HG03558 (cell line): ENCODE measurements around the gene PPARGC1A.

Experiments used
- ATAC-seq: cut with Tn5 transposase; IDR thresholded peaks from one replicate; pipeline ENCODE4 v1.9.1; 2021; ENCODE audit warnings: moderate number of reproducible peaks; ENCODE audit not compliant: unreplicated experiment; ENCODE audit errors: extremely low read depth

Gene PPARGC1A

DNA sequence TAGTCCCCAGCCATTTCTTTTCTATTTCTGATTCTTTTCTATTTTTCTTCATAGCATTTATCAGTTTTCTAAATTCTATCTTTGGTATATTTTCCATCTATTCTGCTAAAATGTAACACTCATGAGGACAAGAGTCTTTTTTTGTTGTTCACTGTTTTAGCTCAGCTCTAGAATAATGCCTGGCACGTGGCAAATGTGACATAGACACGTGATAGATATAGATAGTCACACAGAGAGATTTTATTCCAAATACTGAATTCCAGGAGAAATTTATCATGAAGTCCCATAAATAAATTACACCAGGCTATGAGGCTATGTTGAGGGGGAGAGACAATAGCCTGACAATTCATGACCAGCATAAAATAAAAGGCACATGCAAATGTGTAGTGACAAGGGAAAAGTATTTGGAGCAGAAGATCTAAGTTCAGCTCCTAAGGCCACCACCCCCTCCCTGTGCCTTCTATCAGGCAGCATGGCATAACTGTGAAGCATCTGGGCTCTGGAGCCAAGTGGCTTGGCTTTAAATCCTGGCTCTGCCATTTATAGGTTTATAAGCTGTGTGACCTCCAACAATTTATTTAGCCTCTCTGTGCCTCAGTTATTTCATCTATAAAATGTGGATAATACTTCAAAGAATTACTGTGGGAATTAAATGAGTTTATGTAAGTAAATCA lies 25.7 kb upstream of the PPARGC1A start:
- ATAC-seq, result no peak

DNA sequence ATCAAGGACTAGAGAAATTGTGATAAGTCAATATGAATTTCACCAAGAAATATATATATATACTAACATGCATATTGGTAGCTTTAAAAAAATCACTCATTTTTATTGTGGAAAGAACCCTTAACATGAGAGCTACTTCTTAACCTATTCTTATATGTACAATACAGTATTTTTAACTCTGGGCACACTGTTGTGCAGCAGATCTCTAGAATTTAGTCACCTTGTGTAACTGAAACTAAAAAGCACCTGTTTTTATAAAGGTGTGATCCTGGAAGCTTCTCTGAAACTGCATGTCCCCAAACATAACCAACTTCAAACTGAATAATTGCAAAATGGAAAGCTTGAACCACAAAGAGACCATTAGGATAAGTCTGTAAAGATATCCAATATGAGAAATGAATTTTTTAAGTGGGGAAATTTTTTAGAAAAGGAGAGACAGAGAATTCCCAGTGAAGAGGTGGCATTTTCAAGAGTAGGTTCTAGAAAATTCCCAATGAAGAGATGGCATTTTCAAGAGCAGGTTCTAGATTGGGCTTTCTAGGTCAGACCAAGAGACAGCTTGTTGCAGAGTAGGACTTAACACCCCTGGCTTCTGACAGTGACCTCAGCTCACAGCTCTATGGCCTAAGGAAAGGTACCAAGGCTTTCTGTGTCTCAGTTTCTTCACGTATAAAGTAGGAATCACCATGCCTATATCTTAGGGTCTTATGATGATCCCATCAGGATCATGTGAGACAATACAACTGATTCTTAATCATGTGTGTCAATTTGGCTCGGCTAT lies 22.0 kb upstream of the PPARGC1A start:
- ATAC-seq, result no peak

DNA sequence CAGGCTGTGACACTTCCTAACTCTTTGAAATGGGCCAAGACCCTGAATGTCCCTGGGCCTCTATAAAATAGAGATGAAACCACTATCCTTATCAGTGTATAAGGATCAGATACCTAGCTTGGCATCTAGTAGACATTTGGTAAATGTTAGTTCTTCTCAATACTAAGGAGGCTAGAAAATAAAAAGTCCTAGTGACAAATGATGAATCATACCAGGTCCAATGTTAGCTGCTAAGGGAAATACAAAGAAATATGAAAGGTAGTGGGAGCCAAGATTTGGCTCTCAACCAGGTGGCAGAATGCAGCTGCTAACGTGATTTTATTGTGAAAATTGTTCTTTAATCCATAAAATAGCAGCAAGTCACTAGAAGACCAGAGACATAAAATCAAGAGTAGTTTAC lies 19.8 kb upstream of the PPARGC1A start:
- no peak for ATAC-seq

DNA sequence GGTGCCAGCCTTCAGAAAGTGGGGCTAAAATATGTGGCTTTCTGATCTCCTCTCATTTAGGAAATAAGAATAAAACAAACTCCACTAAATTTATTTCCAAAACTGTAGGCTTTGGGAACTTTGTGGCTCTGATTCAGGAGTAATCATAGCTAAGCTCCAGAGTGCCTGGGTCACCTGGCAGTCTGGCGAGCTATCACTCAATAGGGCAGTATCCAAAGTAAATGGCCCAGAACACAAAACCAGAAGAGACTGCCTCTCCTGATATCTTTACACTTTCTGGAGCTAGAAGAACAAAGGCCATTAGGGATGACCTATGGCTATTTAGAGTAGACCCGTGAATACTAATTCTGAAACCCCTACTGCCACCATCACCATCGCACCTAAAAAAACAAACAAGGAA lies 17.0 kb upstream of the PPARGC1A start:
- ATAC-seq, result no peak

DNA sequence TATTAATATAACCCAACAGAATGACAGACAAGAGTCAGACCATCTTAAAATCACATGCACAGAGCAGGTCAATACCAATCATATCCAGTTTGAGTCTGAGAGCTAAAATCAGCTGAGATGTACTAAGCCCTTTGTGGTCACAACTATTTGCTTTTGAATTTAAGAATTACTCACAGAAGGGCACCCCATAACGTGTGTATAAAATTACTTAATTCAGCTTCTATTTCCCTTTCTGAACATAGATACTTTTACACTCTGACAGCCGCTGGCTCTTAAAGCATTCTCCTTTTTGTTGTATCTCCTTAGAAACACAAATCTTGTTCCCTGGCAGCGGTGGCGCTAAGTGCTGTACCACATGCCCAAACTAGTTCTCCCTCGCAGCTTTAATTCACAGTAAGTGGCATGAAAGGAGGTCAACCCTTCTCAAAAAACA lies 14.8 kb upstream of the PPARGC1A start:
- ATAC-seq, result no peak

DNA sequence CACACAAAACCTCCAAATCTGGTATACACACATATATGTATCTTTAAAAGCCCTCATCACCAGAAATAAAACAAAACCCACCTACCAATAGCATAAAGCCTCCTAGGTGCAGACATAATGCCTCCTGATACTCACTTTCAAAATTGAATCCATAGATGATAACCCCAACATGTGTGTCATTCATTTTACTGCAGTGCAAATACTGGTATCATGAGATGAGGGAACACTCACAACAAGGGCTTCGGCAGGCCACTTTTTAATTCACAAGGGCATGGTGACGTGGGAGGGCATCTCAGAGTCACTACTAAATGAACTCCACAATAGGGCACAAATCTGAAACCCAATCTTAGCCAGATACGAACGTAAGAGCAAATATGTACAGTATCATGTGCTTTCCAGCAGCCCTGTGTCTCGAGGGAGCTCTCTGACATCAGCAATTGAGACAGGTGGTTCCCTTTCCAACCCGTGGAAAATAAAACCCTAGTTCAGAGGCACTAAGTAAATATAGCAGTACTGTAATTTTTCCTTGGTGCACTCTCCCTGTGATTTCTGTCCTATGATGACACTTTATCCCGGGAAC lies 14.1 kb upstream of the PPARGC1A start:
- no peak for ATAC-seq

DNA sequence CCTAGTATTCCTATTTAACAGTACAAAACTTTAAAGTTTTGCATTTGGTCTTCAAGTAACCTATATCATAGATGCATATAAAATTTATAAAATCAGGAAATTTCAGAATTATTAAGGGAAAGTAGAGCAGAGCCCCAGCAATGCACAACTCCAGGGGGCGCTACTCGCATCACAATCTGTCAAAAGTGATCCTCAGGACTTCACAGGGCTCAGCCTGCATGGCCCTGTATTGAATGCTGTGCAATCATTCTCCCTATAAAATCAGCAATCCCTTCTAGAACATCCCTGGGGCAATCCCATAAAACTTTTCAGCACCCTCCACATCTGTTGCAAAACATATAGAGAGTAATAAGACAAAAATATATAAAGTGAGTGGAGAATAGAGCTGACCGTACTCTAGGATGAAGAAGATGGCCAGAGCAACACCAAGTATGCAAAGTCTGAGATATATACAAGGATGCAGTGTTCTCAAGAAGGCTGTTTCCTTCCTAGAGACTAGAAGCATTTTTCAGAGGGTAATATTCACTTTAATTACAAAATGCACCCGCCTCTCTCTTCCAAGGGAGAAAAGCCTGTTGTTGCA lies 12.5 kb upstream of the PPARGC1A start:
- no peak for ATAC-seq

DNA sequence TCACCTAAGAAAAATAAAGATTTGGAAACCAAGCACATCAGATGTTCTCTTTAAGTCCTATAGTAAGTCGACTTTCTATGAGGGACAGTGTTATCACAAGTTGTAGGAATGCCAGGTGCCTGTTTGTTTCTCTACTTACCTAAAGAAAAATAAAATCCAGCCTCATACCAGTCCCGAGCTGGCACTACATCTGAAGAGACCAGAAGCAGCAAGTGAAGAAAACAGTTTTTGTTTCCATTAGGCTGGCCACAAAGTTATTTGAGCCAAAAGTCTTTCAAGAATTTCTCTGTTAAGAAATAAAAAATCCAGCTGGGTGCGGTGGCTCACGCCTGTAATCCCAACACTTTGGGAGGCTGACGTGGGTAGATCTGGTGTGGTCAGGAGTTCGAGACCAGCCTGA lies 10.8 kb upstream of the PPARGC1A start:
- no peak for ATAC-seq

DNA sequence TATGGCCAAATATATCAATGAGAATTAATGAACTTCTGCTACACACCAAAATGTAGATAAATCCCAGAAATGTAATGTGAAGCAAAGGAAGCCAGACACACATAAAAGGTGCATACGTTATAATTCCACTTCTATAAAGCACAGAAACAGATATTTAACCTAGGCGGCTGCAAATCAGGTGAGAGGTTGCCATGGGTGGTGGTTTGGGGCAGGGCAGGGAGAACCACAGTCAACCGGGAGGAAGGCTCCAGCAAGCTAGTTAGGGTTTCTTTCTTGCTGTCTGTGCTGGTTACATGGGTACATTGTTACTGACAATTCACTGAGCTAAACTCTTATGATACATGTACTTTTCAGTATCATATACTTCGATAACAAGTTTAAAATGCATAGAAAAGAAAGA lies 9.7 kb upstream of the PPARGC1A start:
- no peak for ATAC-seq

DNA sequence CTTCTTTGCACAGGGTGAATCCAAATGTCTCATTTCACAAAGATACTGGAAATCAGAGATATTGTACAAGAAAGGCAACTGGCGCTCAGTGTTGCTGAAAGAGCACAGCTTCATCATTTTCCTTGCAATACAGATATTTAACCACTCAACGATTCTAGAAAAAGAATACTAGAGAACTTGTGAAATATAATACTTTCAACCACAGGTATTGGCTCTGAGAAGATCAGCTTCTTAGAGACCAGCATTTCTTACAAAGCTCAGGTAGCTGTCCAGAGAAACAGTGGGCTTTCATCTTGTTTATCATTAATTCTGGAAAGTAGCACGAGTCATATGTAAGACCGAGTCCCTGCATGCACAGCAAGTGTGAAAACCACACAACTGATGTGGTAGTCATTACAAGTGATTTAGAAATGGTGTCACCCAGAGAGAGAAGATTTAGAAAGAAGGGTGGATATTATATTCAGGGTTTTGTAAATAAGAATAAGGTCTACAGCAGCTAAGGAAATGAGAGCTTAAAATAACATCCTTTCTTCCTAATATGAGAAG lies 7.8 kb upstream of the PPARGC1A start:
- ATAC-seq, result no peak

DNA sequence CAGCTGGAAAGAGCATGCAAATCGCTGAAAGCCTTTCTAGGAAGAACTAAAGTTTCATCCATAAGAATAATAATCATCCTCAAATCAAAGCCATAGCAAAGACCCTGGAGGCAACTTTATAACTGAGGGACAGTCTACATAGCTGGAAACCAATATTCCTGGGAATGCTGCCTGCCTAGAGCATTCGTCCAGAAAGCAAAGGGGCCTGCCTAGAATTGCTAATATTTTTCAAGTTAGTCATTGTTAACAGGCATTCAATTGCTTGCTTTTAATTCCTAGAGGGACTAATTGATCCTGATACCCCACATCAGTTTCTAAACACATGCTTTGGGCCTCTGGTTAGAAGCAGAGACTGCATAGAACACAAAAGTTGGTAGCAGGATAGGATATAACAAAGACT lies 4.2 kb upstream of the PPARGC1A start:
- ATAC-seq, result no peak

DNA sequence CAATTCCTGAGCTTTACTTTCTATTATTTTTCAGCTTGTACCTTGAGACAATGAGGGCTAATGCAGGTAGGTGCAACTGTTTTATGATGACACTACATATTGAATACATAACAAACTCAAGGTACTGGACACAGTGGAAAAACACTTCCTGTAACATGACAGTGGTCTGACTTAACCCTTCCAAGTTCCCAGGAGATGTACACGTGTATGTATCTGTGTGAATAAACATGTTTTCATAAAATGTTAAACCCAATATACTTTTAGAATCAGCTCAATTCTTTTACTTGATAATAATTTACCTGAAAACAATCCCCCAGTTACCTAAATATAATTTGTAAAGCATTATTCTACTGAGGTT lies 1.2 kb upstream of the PPARGC1A start:
- ATAC-seq, result no peak

DNA sequence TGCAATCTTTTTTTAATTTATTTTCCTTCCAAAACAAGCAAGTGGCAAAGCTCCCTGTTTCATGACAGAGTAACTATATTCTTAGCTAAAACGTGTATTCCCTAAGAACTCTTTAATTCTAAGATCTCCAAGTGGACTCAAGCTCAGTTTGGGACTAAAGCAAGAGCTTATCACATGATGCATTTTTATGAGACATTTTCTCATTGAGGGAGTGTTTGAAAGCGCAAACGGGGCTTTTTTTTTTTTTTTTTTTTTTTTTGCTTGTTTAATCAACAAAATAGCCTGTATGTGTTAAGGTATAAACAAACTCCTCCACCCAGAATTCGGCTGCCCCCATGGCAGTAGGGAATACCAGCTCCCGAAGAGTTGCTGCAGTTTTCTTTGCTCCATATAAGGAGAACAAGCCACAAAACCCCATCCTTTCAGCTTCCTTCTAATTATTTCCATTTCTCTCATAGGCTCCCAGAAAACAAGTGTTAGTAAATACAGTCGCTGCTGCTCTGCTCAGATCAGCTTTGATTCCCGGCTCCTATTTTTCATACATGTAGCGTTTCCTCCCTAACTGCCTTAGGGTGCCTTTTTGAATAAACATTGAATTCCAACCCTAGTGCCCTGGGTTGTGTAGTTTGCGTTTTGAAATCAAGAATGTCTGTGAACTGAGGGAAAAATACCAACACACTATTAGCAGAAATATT lies 669 bp upstream of the PPARGC1A start:
- ATAC-seq, result no peak

DNA sequence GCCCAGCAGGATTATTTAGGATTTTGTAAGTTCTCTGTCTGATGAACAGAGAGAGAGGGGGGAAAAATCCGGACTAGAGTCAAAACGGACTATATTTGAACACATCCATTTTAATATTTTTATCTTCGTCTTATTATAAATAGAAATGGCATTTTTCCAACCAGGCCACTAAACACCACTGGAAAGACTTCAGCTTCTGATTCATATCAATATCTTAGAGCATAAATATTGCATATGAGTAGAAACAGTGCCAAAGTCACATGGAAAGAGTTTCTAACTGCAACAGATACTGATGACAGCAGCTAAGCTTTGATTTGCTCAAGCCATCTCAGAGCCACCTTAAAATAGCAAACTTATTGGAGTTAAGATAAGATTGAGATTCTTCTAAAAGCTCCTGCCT lies 456 bp downstream of the PPARGC1A start:
- no peak for ATAC-seq

DNA sequence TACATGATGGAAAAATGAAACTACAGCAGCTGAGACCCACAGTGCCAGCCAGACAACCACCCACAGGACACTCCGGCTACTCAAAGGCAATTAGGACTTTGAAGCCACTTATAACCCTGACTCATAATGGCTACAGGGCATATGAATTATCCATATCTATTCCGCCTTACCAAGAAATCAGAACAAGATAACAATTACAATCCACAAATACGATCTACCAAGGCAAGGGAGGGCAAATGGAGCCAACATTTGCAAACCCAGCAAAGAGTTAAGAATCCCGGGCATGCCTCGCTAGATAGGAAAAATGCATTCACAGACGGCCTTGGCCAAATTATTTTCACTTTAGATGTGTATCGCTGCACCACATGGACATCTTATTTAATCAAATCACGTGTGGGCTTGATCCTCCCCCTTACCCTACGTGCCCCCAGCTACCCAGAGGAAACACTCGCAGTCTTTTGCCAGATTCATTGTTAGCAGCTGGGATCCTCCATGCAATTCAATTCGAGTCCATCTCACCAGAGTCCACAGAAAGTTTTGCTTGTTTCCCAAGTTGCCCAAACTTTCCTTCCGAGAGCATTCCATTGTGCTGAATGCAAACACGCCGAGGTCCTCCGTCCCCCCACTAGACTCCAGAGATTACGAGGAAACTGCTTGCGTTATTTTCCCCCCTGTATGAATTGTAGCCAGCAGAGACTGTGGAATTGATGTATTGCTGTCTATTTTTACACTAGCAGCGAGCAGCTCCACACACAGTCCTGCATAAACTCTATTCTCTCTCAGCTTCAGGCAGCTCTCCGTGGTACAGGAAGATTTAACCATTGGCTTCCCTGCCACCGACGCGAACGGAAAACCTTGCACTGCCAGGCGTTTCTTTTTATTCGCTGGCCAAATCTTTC lies 1.2 kb downstream of the PPARGC1A start:
- ATAC-seq, result no peak

DNA sequence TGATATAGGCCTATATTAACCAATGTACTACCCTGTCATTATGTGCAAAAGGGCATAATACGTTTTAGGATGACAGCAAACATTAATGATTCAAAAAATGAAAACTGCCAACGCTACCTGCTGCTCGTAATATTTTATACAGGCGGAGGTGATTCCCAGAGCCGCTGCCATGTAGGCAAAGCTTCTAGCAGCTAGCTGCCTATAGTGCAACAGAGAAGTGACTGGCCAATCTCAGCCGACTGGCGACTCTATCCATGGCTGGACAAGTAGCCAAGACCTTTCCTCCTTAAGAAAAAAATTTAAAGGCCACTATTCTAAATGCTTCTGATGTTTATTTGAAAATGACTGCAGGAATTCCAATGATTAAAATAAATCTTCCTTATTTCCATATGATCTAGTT lies 1.9 kb downstream of the PPARGC1A start:
- ATAC-seq, result no peak

DNA sequence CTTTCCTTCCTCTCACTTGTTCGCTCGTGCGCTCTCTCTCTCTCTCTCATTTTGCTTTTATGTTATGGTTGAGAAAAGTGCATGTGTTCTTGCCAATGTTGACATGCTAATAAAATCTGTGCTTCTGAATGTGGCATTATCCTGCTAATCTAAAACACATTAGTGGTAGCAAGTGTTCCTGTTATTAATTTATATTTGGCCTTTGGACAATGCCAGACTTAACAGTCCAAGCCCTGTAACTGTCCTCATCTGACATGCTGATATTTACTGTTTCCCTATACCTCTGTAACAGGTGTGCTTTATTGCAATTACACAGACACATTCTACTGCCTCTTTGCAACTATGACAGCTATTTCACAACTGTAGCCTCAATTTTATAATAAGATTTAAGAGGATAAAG lies 2.7 kb downstream of the PPARGC1A start:
- ATAC-seq, result no peak

DNA sequence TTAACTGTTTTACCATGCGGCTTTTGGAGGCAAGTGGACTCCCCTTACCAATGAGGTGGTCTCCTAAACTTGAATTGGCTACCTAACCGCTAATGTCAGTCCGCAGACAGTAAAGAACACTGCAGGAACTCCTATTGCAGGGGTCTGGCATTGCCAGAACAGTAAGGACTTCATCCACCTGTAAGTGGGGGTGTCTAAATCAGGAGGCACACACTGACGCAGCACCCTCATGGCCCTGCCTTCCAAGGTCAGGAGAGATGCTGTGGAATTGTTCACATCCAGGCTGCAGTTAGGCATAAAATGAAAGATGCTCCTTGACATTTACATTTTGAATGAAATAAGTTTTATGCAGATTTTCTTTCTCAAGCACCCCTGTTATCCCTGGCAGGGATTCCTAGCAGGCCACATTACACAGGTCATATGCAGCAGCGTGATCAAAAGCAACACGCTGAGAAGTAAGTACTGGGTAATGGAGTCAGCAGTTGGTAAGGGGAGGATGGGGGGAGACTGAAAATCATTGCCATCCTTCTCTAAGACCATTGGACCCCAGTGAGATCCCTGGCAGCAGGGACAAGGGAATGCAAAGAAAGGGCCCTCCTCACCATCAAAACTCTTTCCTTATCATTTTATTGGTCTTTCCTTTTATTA lies 3.8 kb downstream of the PPARGC1A start:
- ATAC-seq, result no peak

DNA sequence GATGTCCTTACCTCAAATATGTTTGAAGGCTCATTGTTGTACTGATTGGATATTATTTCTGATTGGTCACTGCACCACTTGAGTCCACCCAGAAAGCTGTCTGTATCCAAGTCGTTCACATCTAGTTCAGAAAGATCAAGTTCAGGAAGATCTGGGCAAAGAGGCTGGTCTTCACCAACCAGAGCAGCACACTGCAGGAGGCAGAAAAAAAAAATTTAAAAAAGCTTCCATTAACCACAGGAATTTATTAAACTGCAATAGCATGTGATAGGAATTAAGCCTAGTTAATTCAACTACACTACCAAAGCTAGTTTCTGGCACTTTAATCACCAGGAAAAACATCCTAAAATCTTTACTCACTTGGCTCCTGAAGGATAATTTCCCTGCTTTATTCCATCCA lies 5.1 kb downstream of the PPARGC1A start:
- no peak for ATAC-seq
